H1 (cell line): ENCODE measurements around the gene SLC20A1. TPM values are rescaled to one million over a fixed set of nuclear protein-coding genes. Genes with fewer than 3 reads are reported as not detected.

ENCODE experiments used
- CTCF ChIA-PET: fragments of 300-600 bp; sonication (Branson Sonifier 250); formaldehyde crosslinking; loops from one replicate; lab custom pipeline; 2021; ENCODE audit not compliant: partially characterized antibody; lab: Charles Lee
- POLR2A ChIA-PET: fragments of 300-600 bp; sonication (Branson Sonifier 250); formaldehyde crosslinking; loops from one replicate; lab custom pipeline; 2021; ENCODE audit warnings: inconsistent platforms; ENCODE audit not compliant: partially characterized antibody; lab: Charles Lee
- DNase-seq, 2 experiments: peaks; one replicate each; pipeline versions ENCODE4 v3.0.0 to v3.0.0-alpha.2; 2010 to 2022; ENCODE audit warnings: low spot score in 2 of 2, low read depth in 1 of 2, mixed read lengths in 1 of 2
- FAIRE-seq: peaks from 2 replicates; lab custom pipeline; 2011; peaks lifted over from hg19 to GRCh38; lab: Jason Lieb, UNC
- H2AFZ ChIP-seq: 2 replicates; pipeline ENCODE4 v1.8.1; 2012; ENCODE audit warnings: low read length, inconsistent platforms
- H2AK5ac ChIP-seq: 2 replicates; pipeline ENCODE4 v1.6.1; 2013; ENCODE audit warnings: low read depth, low read length
- H2BK120ac ChIP-seq: replicated peaks from 2 replicates; pipeline ENCODE3; 2013; ENCODE audit warnings: low read depth, low read length, inconsistent platforms
- H2BK12ac ChIP-seq: 2 replicates; pipeline ENCODE4 v1.6.1; 2013; ENCODE audit warnings: low read depth, low read length
- H2BK15ac ChIP-seq: 2 replicates; pipeline ENCODE4 v1.6.1; 2013; ENCODE audit warnings: low read length
- H2BK20ac ChIP-seq: 2 replicates; pipeline ENCODE4 v1.6.1; 2013; ENCODE audit warnings: low read length
- H2BK5ac ChIP-seq: 2 replicates; pipeline ENCODE4 v1.6.1; 2013; ENCODE audit warnings: low read depth, low read length
- H3K14ac ChIP-seq: 2 replicates; pipeline ENCODE4 v1.6.1; 2013; ENCODE audit warnings: inconsistent platforms; ENCODE audit not compliant: insufficient read length
- H3K18ac ChIP-seq: 2 replicates; pipeline ENCODE4 v1.6.1; 2013; ENCODE audit warnings: low read length; ENCODE audit errors: extremely low read depth
- H3K23ac ChIP-seq: 2 replicates; pipeline ENCODE4 v1.6.1; 2013; ENCODE audit warnings: inconsistent platforms; ENCODE audit not compliant: insufficient read length
- H3K23me2 ChIP-seq: 2 replicates; pipeline ENCODE4 v1.6.1; 2013; ENCODE audit warnings: low read depth, low read length
- H3K27ac ChIP-seq: 2 replicates; pipeline ENCODE4 v1.6.1; 2011; ENCODE audit warnings: low read depth, low read length, inconsistent platforms
- H3K27me3 ChIP-seq, 4 experiments: replicated peaks in 1 of 4; 1 replicate in 1 of 4; 2 replicates in 3 of 4; pipeline versions ENCODE4 v1.6.1 to v1.8.1; 2011 to 2013; ENCODE audit warnings: low read length in 3 of 4, mild to moderate bottlenecking in 3 of 4, inconsistent platforms in 2 of 4, mixed read lengths in 2 of 4, moderate library complexity in 1 of 4; ENCODE audit not compliant: control insufficient read depth in 3 of 4, insufficient read depth in 3 of 4; ENCODE audit errors: extremely low read depth in 1 of 4
- H3K36me3 ChIP-seq, 4 experiments: 2 replicates each; pipeline versions ENCODE4 v1.6.1 to v1.8.1; 2011 to 2013; ENCODE audit warnings: mild to moderate bottlenecking in 4 of 4, low read length in 3 of 4, moderate library complexity in 2 of 4, control low read depth in 1 of 4, inconsistent platforms in 1 of 4; ENCODE audit not compliant: insufficient read depth in 4 of 4, control insufficient read depth in 2 of 4
- H3K4ac ChIP-seq: replicated peaks from 2 replicates; pipeline ENCODE3; 2013; ENCODE audit warnings: low read length, low read depth, mixed read lengths, inconsistent platforms; ENCODE audit not compliant: insufficient read length
- H3K4me1 ChIP-seq, 4 experiments: replicated peaks in 1 of 4; 1 replicate in 1 of 4; 2 replicates in 3 of 4; pipeline versions ENCODE4 v1.6.1 to v1.8.1; 2011 to 2013; ENCODE audit warnings: low read length in 3 of 4, inconsistent platforms in 2 of 4, mixed read lengths in 1 of 4; ENCODE audit not compliant: insufficient read depth in 4 of 4, control insufficient read depth in 3 of 4
- H3K4me2 ChIP-seq, 2 experiments: 2 replicates each; pipeline versions ENCODE4 v1.6.1 to v1.8.1; 2011 to 2013; ENCODE audit warnings: low read depth in 2 of 2, low read length in 2 of 2, control low read depth in 1 of 2, inconsistent platforms in 1 of 2, mild to moderate bottlenecking in 1 of 2; ENCODE audit not compliant: insufficient read depth in 1 of 2
- H3K4me3 ChIP-seq, 4 experiments: fragments of 200-600, 300-600 bp in 1 of 4; sonication (generic), shearing (Covaris generic), sonication (Bioruptor Twin) in 1 of 4; 2 replicates each; pipeline versions ENCODE4 v1.5.1 to v1.8.1; 2011 to 2016; ENCODE audit warnings: low read length in 4 of 4, low read depth in 3 of 4, control low read depth in 2 of 4, inconsistent platforms in 2 of 4, mild to moderate bottlenecking in 2 of 4, mixed read lengths in 1 of 4, moderate library complexity in 1 of 4; ENCODE audit not compliant: insufficient read depth in 2 of 4; ENCODE audit errors: extremely low read depth in 1 of 4
- H3K56ac ChIP-seq: replicated peaks from 2 replicates; pipeline ENCODE3; 2013; ENCODE audit warnings: low read depth, mild to moderate bottlenecking, mixed read lengths, low read length, inconsistent platforms; ENCODE audit not compliant: insufficient read length
- H3K79me1 ChIP-seq: 2 replicates; pipeline ENCODE4 v1.6.1; 2013; ENCODE audit warnings: low read depth, low read length, control low read depth
- H3K79me2 ChIP-seq, 2 experiments: 2 replicates each; pipeline versions ENCODE4 v1.6.1 to v1.8.1; 2012 to 2013; ENCODE audit warnings: low read length in 2 of 2, mild to moderate bottlenecking in 2 of 2, inconsistent platforms in 1 of 2; ENCODE audit not compliant: insufficient read depth in 2 of 2, control insufficient read depth in 1 of 2
- H3K9ac ChIP-seq, 4 experiments: replicated peaks in 1 of 4; 1 replicate in 1 of 4; 2 replicates in 3 of 4; pipeline versions ENCODE4 v1.6.1 to v1.8.1; 2011 to 2013; ENCODE audit warnings: low read depth in 3 of 4, low read length in 3 of 4, control low read depth in 2 of 4, mild to moderate bottlenecking in 2 of 4, moderate library complexity in 2 of 4, inconsistent platforms in 1 of 4; ENCODE audit errors: extremely low read depth in 1 of 4
- H3K9me3 ChIP-seq, 2 experiments: 2 replicates each; pipeline versions ENCODE4 v1.6.1 to v1.8.1; 2012 to 2013; ENCODE audit warnings: mild to moderate bottlenecking in 2 of 2, moderate library complexity in 2 of 2, control low read depth in 1 of 2, inconsistent platforms in 1 of 2, low read depth in 1 of 2, low read length in 1 of 2, mixed read lengths in 1 of 2; ENCODE audit not compliant: insufficient read depth in 2 of 2
- H4K20me1 ChIP-seq, 2 experiments: replicated peaks in 1 of 2; 2 replicates each; pipeline versions ENCODE3 to v1.8.1; 2011 to 2013; ENCODE audit warnings: inconsistent platforms in 2 of 2, low read length in 2 of 2, mild to moderate bottlenecking in 1 of 2; ENCODE audit not compliant: insufficient read depth in 2 of 2, control insufficient read depth in 1 of 2
- H4K5ac ChIP-seq: 2 replicates; pipeline ENCODE4 v1.6.1; 2013; ENCODE audit warnings: low read length, low read depth, mixed read lengths, inconsistent platforms; ENCODE audit not compliant: insufficient read length
- H4K8ac ChIP-seq: 2 replicates; pipeline ENCODE4 v1.8.0; 2013; ENCODE audit warnings: mild to moderate bottlenecking, moderate library complexity, low read length, inconsistent platforms; ENCODE audit not compliant: insufficient read depth; ENCODE audit errors: extremely low read depth
- H4K91ac ChIP-seq: replicated peaks from 2 replicates; pipeline ENCODE3; 2013; ENCODE audit warnings: low read length, mixed read lengths, inconsistent platforms; ENCODE audit not compliant: insufficient read length
- BACH1 ChIP-seq: IDR thresholded peaks from 2 replicates; pipeline ENCODE4 v1.6.1; 2012; ENCODE audit warnings: low read length, improper control_type of control experiment
- CEBPB ChIP-seq: IDR thresholded peaks from 2 replicates; pipeline ENCODE4 v1.6.1; 2012; ENCODE audit warnings: low read depth, low read length
- FOSL1 ChIP-seq: IDR thresholded peaks from 2 replicates; pipeline ENCODE4 v1.6.1; 2011; ENCODE audit warnings: mild to moderate bottlenecking, low read depth, low read length, moderate library complexity; ENCODE audit not compliant: insufficient read depth
- JUN ChIP-seq: IDR thresholded peaks from 2 replicates; pipeline ENCODE4 v1.6.1; 2011; ENCODE audit warnings: low read depth, mild to moderate bottlenecking, improper control_type of control experiment, low read length
- WGBS, 2 experiments: shearing (Covaris generic) in 1 of 2; methylation state at CpG; one replicate each; pipeline versions ENCODE4 v1.1.6 to v1.1.7; 2013 to 2015; ENCODE audit warnings: low lambda C conversion rate in 2 of 2, mixed read lengths in 2 of 2, inconsistent platforms in 1 of 2, low coverage in 1 of 2, missing lambda C conversion rate in 1 of 2; ENCODE audit not compliant: insufficient replicate concordance in 2 of 2, insufficient coverage in 1 of 2, insufficient read length in 1 of 2; ENCODE audit errors: extremely low coverage in 1 of 2, missing lambda C conversion rate in 1 of 2; 5-methylcytosine and 5-hydroxymethylcytosine counted together
- polyA plus RNA-seq, 7 experiments: library from polyadenylated mRNA; depleted of rRNA in 3 of 7; stranded (reverse) in 5 of 7; unstranded in 2 of 7; fragments of >200 nt in 5 of 7; fragments of 200-250 nt in 2 of 7; gene quantifications; 1 replicate in 5 of 7; 2 replicates in 1 of 7; 4 replicates in 1 of 7; pipeline versions ENCODE4 v1.2.1 to v1.2.3, GENCODE V29; 2011 to 2013; ENCODE audit warnings: missing spikeins in 2 of 7, mixed read lengths in 2 of 7
- total RNA-seq: library from RNA; stranded (reverse); fragmentation: NEBNext Ultra II Directional; extraction: Animal tissue kit (Norgen Biotek cat#: 25700); gene quantifications from 2 replicates; pipeline ENCODE4 v1.2.1, GENCODE V29; 2021
- TF ChIP-seq, protein P1 (sequence below), 3 experiments: IDR thresholded peaks; 1 replicate in 2 of 3; 2 replicates in 1 of 3; pipeline versions ENCODE4 v1.5.1 to v1.6.1; 2011; ENCODE audit warnings: low read length in 3 of 3, mild to moderate bottlenecking in 3 of 3, inconsistent platforms in 2 of 3, low read depth in 1 of 3, moderate library complexity in 1 of 3; ENCODE audit not compliant: insufficient read depth in 1 of 3; ENCODE audit errors: control extremely low read depth in 1 of 3

The SLC20A1 gene
- total and polyA plus RNA-seq, 2 of the 8 experiments (the other 6 are each of a cell fraction or from before 2014, with no cell fraction given), result 42.6 to 105 TPM

DNA sequence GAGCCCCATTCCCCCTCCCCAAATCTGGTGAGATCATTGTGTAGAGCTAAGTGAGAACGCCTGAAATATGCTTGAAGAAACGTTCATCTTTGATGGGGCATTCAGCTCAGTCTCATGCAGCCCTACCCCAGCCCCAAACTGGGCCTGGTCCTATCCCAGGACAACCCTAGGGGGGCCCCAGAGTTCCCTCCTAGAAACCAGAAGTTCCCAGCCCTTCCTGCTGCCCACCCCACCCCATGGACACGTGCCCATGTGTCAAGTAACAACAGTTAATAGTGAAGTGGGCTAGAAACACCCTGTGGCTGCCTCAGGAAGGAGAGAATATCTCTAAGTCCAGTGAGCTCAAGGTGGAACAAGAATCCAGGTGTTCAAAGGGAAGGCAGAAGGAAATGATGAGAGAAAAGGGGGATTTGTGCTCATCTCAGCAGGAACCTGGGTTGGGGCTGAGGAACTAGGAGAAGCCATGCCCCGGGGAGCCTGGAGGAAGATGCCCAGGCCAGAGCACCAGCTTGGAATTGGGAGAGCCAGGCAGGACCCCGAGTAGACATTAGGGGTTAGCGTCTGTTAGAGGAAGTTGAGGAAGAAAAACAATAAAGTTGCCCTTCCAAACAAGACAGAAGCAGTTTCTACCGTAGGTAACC is 20.1 kb upstream of the SLC20A1 start:
- Histone ChIP-seq H4K91ac (no peak overlapping the region), H3K14ac (no peak overlapping the region), H2BK15ac (no peak overlapping the region; the same call in 1 of the 2 replicates), H3K4me3 (no peak overlapping the region), H3K9ac (no peak overlapping the region), H3K27me3 (no peaks in the 10 kb centered on the region), H3K27ac (no peak overlapping the region), H4K5ac (no peak overlapping the region), H2AK5ac (no peak overlapping the region), H3K4me2 (no peak overlapping the region), H4K8ac (no peak overlapping the region), H3K4ac (no peak overlapping the region), H2BK120ac (no peak overlapping the region), H3K18ac (no peak overlapping the region), H4K20me1 (no peaks in the 10 kb centered on the region), H3K9me3 (no peaks in the 10 kb centered on the region), H2AFZ (no peak overlapping the region), H3K79me2 (no peaks in the 10 kb centered on the region), H3K23ac (no peak overlapping the region), H3K36me3 (no peaks in the 10 kb centered on the region), H2BK5ac (no peak overlapping the region), H3K23me2 (peaks cover 1% of the 10 kb centered on the region; the same call in 1 of the 2 replicates), H3K4me1 (peaks cover 0 to 5% (median 2%) of the 10 kb centered on the region in 4 experiments; a peak in 3 of 7 replicates), H3K56ac (no peak overlapping the region), H2BK12ac (no peak overlapping the region), H2BK20ac (no peak overlapping the region), H3K79me1 (no peaks in the 10 kb centered on the region)
- DNase-seq (no peak), FAIRE-seq (no peak)
- 80% methylated on average over 7 of the region's 7 CpGs; no CpG with 5 or more reads in 1 of the 2 experiments for WGBS, 2 experiments
- ChIA-PET CTCF (interaction anchor here (0.6 to 10.5 kb wide), 20 partner anchors 11 to 128 kb away, joined by 3 to 185 read pairs (median 4); partner anchors contain the start of genes NT5DC4 and SLC20A1), POLR2A (interaction anchor here (0.9 to 3.3 kb wide), 3 partner anchors 11 to 21 kb away, joined by 4 to 16 read pairs (median 4); partner anchors contain the start of gene SLC20A1)
- TF ChIP-seq, protein P1, sequence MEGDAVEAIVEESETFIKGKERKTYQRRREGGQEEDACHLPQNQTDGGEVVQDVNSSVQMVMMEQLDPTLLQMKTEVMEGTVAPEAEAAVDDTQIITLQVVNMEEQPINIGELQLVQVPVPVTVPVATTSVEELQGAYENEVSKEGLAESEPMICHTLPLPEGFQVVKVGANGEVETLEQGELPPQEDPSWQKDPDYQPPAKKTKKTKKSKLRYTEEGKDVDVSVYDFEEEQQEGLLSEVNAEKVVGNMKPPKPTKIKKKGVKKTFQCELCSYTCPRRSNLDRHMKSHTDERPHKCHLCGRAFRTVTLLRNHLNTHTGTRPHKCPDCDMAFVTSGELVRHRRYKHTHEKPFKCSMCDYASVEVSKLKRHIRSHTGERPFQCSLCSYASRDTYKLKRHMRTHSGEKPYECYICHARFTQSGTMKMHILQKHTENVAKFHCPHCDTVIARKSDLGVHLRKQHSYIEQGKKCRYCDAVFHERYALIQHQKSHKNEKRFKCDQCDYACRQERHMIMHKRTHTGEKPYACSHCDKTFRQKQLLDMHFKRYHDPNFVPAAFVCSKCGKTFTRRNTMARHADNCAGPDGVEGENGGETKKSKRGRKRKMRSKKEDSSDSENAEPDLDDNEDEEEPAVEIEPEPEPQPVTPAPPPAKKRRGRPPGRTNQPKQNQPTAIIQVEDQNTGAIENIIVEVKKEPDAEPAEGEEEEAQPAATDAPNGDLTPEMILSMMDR (IDR thresholded peaks at IDR 0.05; ENCODE audit: control extremely low read depth in 1 of 3, insufficient read depth in 1 of 3, low read depth in 1 of 3, low read length in 3 of 3), result no peak
- TF ChIP-seq CEBPB (no peak), BACH1 (no peak), JUN (no peak), FOSL1 (no peak)
